ENCODE data around the gene RALGAPB. TPM values are rescaled to one million over a fixed set of nuclear protein-coding genes. Genes with fewer than 3 reads are reported as not detected.

The RALGAPB gene
- total RNA-seq, 1 donor from 2014 or later, result 20.8 TPM

DNA sequence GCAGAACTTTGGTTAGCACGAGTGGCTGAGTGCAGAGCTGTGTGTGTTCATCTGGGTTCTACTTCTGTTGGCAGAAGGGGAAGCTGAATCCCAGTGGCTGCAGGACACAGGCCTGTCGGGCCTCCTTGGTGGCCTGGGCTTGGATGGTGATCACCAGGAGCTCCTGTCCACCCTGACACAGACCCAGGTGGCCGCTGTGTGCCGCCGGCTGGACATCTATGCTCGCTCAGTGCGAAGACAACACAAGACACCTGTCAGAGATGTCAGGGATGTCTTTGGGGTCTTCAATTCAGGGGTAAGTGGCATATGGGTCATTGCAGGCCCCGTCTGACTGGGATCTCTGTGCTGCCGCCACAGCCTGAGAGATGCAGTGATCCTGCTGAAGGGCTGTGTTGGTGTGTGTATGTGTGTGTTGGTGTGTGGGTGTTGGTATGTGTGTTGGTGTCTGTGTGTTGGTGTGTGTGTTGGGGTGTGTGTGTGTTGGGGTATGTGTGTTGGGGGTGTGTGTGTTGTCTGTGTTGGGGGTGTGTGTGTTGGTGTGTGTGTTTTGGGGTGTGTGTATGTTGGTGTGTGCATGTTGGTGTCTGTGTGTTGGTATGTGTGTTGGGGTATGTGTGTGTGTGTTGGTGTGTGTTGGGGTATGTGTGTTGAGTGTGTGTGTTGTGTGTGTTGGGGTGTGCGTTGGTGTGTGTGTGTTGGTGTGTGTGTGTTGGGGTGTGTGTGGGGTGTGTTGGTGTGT, 154.4 kb downstream of the RALGAPB start:
- no peak for FAIRE-seq
- TF ChIP-seq, protein P1, sequence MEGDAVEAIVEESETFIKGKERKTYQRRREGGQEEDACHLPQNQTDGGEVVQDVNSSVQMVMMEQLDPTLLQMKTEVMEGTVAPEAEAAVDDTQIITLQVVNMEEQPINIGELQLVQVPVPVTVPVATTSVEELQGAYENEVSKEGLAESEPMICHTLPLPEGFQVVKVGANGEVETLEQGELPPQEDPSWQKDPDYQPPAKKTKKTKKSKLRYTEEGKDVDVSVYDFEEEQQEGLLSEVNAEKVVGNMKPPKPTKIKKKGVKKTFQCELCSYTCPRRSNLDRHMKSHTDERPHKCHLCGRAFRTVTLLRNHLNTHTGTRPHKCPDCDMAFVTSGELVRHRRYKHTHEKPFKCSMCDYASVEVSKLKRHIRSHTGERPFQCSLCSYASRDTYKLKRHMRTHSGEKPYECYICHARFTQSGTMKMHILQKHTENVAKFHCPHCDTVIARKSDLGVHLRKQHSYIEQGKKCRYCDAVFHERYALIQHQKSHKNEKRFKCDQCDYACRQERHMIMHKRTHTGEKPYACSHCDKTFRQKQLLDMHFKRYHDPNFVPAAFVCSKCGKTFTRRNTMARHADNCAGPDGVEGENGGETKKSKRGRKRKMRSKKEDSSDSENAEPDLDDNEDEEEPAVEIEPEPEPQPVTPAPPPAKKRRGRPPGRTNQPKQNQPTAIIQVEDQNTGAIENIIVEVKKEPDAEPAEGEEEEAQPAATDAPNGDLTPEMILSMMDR (IDR thresholded peaks at IDR 0.05; ENCODE audit: insufficient read depth, low read length, severe bottlenecking), result no peak
- Histone ChIP-seq H3K36me3 (ENCODE audit: control insufficient read depth, insufficient read depth, low read length) (peaks cover 10% of the 10 kb centered on the region), H3K4me3 (ENCODE audit: low read depth, low read length) (no peak overlapping the region), H3K27me3 (ENCODE audit: control insufficient read depth, insufficient read depth, low read length) (no peaks in the 10 kb centered on the region)
- no peak for DNase-seq (ENCODE audit: low read depth)

Other genes with a start within 250 kb of the RALGAPB start
- not detected in 2 replicates for gene KIAA1755, start 212.1 kb upstream of the RALGAPB start, total RNA-seq
- gene BPI, start 168.7 kb upstream of the RALGAPB start, total RNA-seq, result not detected in 2 replicates
- gene LBP, start 126.4 kb upstream of the RALGAPB start, total RNA-seq, result not detected in 2 replicates
- 12.2 and 19.5 TPM in 2 replicates for gene SNHG17, start 37.5 kb upstream of the RALGAPB start, total RNA-seq
- not detected in 2 replicates for gene ADIG, start 108.4 kb downstream of the RALGAPB start, total RNA-seq
- 1.1 and 2.7 TPM in 2 replicates for gene ARHGAP40, start 129.0 kb downstream of the RALGAPB start, total RNA-seq

Measured in bronchial epithelial cell (primary cell).